ENCODE data around the gene GAK. TPM values are rescaled to one million over a fixed set of nuclear protein-coding genes. Genes with fewer than 3 reads are reported as not detected.

GAK gene
- polyA plus RNA-seq, 1 of the 3 experiments (the other 2 are of a cell fraction), result 35.9 TPM

GRCh38 chr4:915595-915994 is 16.5 kb downstream of the GAK start:
- ChIA-PET CTCF (no interaction called here), POLR2A (no interaction called here)
- TF ChIP-seq NFIC (IDR thresholded peaks at IDR 0.05; ENCODE audit: borderline replicate concordance) (no peak), RAD21 (IDR thresholded peaks at IDR 0.05; ENCODE audit: low read length) (no peak), ZBTB33 (IDR thresholded peaks at IDR 0.05; ENCODE audit: borderline replicate concordance, low read depth) (no peak), MEF2A (IDR thresholded peaks at IDR 0.05; ENCODE audit: borderline replicate concordance, low read depth) (no peak), IRF3 (IDR thresholded peaks at IDR 0.05; ENCODE audit: low read depth, low read length) (no peak), TEAD4 (IDR thresholded peaks at IDR 0.05; ENCODE audit: borderline replicate concordance, insufficient read depth) (no peak), SIN3A (IDR thresholded peaks at IDR 0.05; ENCODE audit: borderline replicate concordance, low read depth, low read length) (no peak), FOSL2 (IDR thresholded peaks at IDR 0.05; ENCODE audit: borderline replicate concordance, low read depth) (no peak)
- no peak for DNase-seq
- Histone ChIP-seq H3K9ac (no peak overlapping the region), H3K4me1 (ENCODE audit: control insufficient read depth in 1 of 2, insufficient read depth in 2 of 2, low read depth in 1 of 2, low read length in 1 of 2) (no peaks in the 10 kb centered on the region), H3K4me3 (ENCODE audit: low read depth in 2 of 2, low read length in 1 of 2) (no peak overlapping the region), H3K79me2 (ENCODE audit: insufficient read depth) (peaks cover 62% of the 10 kb centered on the region), H3K36me3 (replicated peaks in 1 of 2; ENCODE audit: control insufficient read depth in 1 of 2, insufficient read depth in 2 of 2, low read length in 1 of 2) (peaks cover 0 to 25% of the 10 kb centered on the region in 2 experiments), H3F3A (replicated peaks; ENCODE audit: insufficient read depth) (no peaks in the 10 kb centered on the region), H4K20me1 (ENCODE audit: insufficient read depth) (peaks cover 40% of the 10 kb centered on the region), H3K27me3 (ENCODE audit: insufficient read depth) (no peaks in the 10 kb centered on the region), H2AFZ (ENCODE audit: low read depth) (no peak overlapping the region), H3K9me3 (no peaks in the 10 kb centered on the region), H3K27ac (ENCODE audit: low read depth in 2 of 2, low read length in 1 of 2) (no peak overlapping the region), H3K9me2 (no peaks in the 10 kb centered on the region), H3K4me2 (no peak overlapping the region)
- WGBS (ENCODE audit: low lambda C conversion rate), result 89% methylated on average over 8 of the region's 8 CpGs

- Histone ChIP-seq H3K9me3 (no peaks in the 10 kb centered on the region), H3K4me3 (ENCODE audit: low read depth in 2 of 2, low read length in 1 of 2) (no peak overlapping the region), H3K27ac (ENCODE audit: low read depth in 2 of 2, low read length in 1 of 2) (no peak overlapping the region), H3K79me2 (ENCODE audit: insufficient read depth) (peaks cover 56% of the 10 kb centered on the region), H3F3A (replicated peaks; ENCODE audit: insufficient read depth) (no peaks in the 10 kb centered on the region), H3K27me3 (ENCODE audit: insufficient read depth) (no peaks in the 10 kb centered on the region), H3K4me2 (no peak overlapping the region), H3K4me1 (ENCODE audit: control insufficient read depth in 1 of 2, insufficient read depth in 2 of 2, low read depth in 1 of 2, low read length in 1 of 2) (no peaks in the 10 kb centered on the region), H3K9me2 (no peaks in the 10 kb centered on the region), H3K36me3 (replicated peaks in 1 of 2; ENCODE audit: control insufficient read depth in 1 of 2, insufficient read depth in 2 of 2, low read length in 1 of 2) (peaks cover 0 to 27% of the 10 kb centered on the region in 2 experiments), H2AFZ (ENCODE audit: low read depth) (no peak overlapping the region), H3K9ac (no peak overlapping the region), H4K20me1 (ENCODE audit: insufficient read depth) (peaks cover 40% of the 10 kb centered on the region)
- no peak for DNase-seq
- ChIA-PET CTCF (no interaction called here), POLR2A (no interaction called here)
- 90% methylated on average over 18 of the region's 20 CpGs for WGBS (ENCODE audit: low lambda C conversion rate)
- TF ChIP-seq TEAD4 (IDR thresholded peaks at IDR 0.05; ENCODE audit: borderline replicate concordance, insufficient read depth), result no peak
- TF ChIP-seq YY1 (IDR thresholded peaks at IDR 0.05; ENCODE audit: low read depth), result no peak
- no peak for TF ChIP-seq REST (IDR thresholded peaks at IDR 0.05; ENCODE audit: low read depth, low read length)
- no peak for TF ChIP-seq GATA2 (CRISPR knock-in tag; IDR thresholded peaks at IDR 0.05)
- no peak for TF ChIP-seq MAX (IDR thresholded peaks at IDR 0.05; ENCODE audit: low read depth)
- TF ChIP-seq TCF12 (IDR thresholded peaks at IDR 0.05), result no peak
- no peak for TF ChIP-seq EP300 (IDR thresholded peaks at IDR 0.05; ENCODE audit: borderline replicate concordance in 1 of 2, low read depth in 1 of 2, low read length in 1 of 2)
- TF ChIP-seq EZH2phosphoT487 (IDR thresholded peaks at IDR 0.05; ENCODE audit: borderline replicate concordance, low read depth), result no peak
- no peak for TF ChIP-seq RAD21 (IDR thresholded peaks at IDR 0.05; ENCODE audit: low read length)
- no peak for TF ChIP-seq FOXM1 (IDR thresholded peaks at IDR 0.05; ENCODE audit: low read depth)
- no peak for TF ChIP-seq NFIC (IDR thresholded peaks at IDR 0.05; ENCODE audit: borderline replicate concordance)
- no peak for TF ChIP-seq CHD2 (IDR thresholded peaks at IDR 0.05; ENCODE audit: low read length, partially characterized antibody)
- no peak for TF ChIP-seq USF1 (IDR thresholded peaks at IDR 0.05; ENCODE audit: borderline replicate concordance, low read depth)
- TF ChIP-seq ELF1 (IDR thresholded peaks at IDR 0.05), result no peak
Observed at GRCh38 chr4:915041-915474, 17.1 kb downstream of the GAK start.

All from SK-N-SH (cell line).